GM20431 (cell line): ENCODE data around the gene POLR2I.
"Not testable (repeated sequence)": the region's sequence is repeated elsewhere in the genome, so short reads cannot be mapped to it uniquely, and the experiment has no call there.

Source experiments
- in situ Hi-C: fragments of 300-500 bp; cut with MseI, MboI; formaldehyde crosslinking; loops from one replicate; pipeline ENCODE4 v1.15.0; 2020; ENCODE audit warnings: low sequenced_read_pairs; ENCODE audit not compliant: unreplicated experiment

Gene POLR2I

DNA sequence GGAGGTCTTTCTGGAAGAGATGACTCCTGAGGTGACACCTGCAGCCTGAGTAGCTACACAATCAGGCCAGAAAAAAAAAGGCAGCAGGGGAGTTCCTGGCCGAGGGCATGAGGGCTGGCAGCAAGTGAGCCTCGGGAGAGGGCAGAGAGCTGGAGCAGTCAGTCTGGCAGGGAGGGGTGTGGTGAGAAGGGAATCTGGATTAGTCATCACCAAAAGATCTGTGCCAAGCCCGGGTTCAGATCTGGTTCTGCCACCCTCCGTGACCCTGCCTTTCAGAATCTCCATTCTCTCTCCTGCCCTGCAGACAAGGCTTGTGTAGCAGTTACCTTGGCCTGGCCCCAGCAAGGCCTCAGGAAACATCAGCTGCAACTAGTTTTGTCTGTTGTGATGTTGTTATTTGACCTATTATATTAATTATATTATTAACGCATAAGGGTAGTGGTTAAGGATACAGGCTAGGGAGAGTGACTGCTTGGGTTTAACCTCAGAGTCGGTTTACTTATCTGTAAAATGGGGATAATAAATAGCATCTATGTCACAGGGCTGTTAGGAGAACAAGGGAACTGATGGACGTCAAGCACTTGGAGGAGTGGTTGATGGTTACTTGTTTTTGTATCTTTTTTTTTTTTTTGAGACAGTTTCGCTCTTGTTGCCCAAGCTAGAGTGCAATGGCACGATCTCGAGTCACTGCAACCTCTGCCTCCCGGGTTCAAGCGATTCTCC, 22.4 kb upstream of the POLR2I start:
- in situ Hi-C loops = no loop called here

GRCh38 chr19:36134867-36135266, 20.2 kb upstream of the POLR2I start:
- in situ Hi-C loops = not testable (repeated sequence)

GRCh38 chr19:36131221-36131620, 16.5 kb upstream of the POLR2I start:
- in situ Hi-C loops = not testable (repeated sequence)

GRCh38 chr19:36128392-36128736, 13.7 kb upstream of the POLR2I start:
- in situ Hi-C loops = loop anchor here (10.0 kb wide), 1 partner anchor 46 kb away; no protein-coding TSS in a partner anchor

- in situ Hi-C loops = loop anchor here (10.0 kb wide), 1 partner anchor 49 kb away; no protein-coding TSS in a partner anchor
Observed at GRCh38 chr19:36125557-36125956, 10.9 kb upstream of the POLR2I start.

DNA sequence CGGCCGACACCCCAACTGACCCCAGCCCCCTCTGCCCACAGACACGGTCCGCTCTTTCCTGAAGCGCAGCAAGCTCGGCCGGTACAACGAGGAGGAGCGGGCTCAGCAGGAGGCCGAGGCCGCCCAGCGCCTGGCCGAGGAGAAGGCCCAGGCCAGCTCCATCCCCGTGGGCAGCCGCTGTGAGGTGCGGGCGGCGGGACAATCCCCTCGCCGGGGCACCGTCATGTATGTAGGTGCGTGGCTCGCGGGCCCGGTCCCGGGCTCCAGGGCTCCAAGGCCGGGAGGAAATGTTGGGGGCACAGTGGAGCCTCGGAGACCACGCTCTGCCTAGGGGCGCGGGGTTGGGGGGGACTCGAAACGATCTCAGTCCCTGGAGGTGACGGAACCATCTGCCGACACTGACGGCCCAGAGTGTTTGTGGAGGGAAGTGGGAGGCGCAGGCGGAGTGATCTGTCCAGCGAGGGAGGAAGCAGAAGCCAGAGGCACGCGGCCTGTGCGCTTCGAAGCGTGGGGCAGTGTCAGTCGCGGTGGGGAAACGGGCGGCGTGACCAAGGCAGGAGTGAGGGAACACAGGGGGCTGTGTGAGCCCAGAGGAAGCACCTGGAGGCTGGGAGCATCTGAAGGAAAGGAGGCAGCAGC, 6.9 kb upstream of the POLR2I start:
- in situ Hi-C loops = loop anchor here (10.0 kb wide), 1 partner anchor 53 kb away; no protein-coding TSS in a partner anchor

- in situ Hi-C loops = loop anchor here (10.0 kb wide), 1 partner anchor 54 kb away; no protein-coding TSS in a partner anchor
Observed at GRCh38 chr19:36120984-36121358, 6.3 kb upstream of the POLR2I start.

DNA sequence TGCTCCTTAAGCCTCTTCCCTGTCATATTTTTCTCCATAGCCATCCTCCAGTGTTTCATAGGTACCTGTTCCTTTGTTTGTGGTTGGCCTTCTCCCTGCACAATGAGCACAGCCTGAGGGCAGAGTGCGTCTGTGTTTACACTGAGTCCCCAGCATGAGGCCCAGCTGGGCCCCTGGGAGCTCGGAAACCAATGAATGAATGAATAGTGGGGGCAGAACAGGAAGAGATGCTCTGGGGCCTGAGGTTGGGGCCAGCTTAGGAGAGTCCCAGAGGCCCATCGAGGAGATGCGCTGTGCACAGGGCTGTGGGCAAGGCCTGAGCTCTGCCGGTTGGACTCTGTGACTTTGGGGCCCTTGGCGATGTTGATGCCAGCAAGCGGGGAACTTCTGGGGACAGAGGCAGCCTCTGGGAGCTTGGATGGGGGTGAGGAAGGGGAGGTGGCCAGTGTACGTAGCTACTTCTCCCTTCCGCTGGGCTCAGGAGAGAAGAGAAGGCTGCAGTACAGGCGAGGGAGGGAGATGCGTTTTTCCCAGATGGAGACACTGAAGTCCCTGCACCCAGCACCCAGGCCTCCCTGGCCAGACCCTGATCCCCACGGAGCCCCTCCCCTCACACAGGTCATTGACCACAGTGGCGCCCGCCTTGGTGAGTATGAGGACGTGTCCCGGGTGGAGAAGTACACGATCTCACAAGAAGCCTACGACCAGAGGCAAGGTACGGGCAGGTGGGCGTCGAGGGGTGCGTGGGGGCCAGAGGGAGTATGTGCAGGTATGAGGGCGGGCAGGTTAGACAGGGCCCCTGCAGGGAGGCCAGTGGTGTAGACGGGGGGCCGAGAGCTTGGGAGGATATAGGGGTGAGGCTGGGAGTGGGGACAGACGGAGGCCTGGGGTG, 5.7 kb upstream of the POLR2I start:
- in situ Hi-C loops = loop anchor here (10.0 kb wide), 1 partner anchor 54 kb away; no protein-coding TSS in a partner anchor

GRCh38 chr19:36116344-36116637, 1.6 kb upstream of the POLR2I start:
- in situ Hi-C loops = no loop called here

GRCh38 chr19:36115453-36116343, 1.0 kb upstream of the POLR2I start, which contains the start of gene TBCB:
Gene TBCB, plus strand, starts transcription at chr19:36115468. Its CDS starts 93 bp downstream, at chr19:36115561.
- in situ Hi-C loops = no loop called here

DNA sequence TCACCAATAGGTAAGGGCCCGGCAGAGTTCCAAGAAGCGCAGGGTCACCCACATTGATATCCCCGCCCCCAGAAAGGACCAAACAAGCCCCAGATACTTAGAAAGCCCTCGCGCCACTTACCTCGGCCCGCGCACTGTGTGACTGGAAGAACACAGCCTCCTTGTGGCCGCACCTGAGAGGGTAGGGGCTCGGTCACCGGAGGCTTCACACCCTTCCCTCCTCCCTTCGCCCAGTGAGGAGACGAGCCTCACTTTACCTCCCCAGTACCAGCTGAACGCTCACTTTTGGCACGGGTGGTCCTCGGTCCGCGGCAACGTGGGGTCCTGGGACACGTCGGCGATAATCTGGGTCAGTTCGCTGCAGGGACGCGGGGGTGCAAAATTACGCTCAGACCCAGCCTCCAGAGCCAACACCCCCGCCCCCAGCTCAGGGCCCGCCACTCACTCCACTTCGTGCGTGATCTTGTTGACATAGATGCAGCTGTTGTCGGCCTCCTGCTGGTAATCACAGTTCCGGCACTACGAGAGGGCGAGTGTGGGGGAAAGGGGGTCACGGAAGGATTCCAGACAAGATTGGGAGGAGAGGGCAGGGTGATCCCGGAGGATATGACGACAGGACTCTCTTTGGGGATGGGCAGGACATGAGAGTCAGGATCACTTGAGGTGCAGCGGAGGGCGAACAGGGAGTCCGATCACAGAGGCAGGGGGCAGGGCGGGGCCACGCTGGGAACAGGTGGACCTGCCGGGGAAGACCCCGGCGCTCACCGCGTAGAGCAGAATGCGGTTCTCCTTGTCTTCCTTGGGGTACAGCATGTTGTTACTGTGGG, 568 bp downstream of the POLR2I start:
- in situ Hi-C loops = no loop called here

DNA sequence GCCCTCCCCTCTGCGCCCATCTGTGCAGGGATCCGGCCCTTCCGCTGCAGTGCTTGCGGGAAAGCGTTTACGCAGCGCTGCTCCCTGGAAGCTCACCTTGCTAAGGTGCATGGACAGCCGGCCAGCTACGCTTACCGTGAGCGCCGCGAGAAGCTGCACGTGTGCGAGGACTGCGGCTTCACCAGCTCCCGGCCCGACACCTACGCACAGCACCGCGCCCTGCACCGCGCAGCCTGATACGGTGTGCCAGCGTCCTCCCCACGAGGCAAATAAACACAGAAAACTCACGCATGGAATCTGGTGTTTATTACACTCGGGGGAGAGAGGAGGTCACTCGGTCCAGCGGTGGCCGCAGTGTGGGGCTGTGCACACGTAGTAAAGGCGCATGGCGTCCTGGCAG, 1.2 kb downstream of the POLR2I start:
- in situ Hi-C loops = no loop called here

DNA sequence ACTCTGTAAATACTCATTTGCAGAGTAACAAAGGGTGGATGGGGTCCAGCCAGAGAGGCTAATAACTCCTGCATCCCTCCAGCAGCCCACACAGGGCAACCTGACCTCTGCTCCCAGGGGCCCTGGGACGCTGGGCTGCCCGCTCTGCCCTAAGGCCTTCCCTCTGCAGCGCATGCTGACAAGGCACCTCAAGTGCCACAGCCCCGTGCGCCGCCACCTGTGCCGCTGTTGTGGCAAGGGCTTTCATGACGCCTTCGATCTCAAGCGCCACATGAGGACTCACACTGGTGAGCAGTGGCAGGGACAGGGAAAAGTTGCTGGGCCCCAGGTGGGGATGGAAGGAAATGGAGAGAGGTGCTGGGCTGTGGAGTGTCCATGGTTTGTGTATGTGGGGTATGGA, 2.0 kb downstream of the POLR2I start:
- in situ Hi-C loops = no loop called here

DNA sequence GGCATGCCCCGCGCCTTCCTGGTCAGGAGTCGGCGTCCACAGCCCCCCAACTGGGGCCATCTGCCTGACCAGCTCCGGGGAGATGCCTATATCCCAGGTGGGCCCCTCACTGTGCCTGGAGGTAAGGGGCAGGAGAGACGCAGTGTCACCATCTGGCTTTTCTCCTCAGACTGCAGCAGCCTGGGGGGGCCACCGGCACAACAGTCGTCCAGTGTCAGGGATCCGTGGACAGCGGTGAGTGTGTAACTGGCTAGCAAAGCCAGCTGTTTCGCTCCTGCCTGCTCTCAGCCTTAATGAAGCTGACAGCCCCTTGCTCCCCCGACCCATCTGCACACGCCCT, 3.5 kb downstream of the POLR2I start:
- in situ Hi-C loops = no loop called here

GRCh38 chr19:36110487-36111199, 4.0 kb downstream of the POLR2I start, which contains the start of gene OVOL3:
Gene OVOL3, plus strand, starts transcription at chr19:36111143. Its CDS starts 60 bp downstream, at chr19:36111203.
- in situ Hi-C loops = no loop called here

DNA sequence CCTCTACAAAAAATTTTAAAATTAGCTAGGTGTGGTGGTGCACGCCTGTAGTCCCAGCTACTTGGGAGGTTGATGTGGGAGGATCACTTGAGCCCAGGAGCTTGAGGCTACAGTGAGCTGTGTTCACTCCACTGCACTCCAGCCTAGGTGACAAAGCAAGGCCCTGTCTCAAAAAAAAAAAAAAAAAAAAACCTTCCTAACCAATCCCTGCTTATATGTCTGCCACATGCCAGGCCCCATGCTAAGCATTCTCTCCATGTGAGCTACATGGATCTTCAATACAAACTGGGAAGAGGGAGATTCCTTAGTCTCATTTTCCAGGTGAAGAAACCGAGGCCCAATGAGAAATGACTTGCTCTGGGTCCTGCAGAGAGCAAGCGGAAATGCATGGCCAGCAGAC, 6.0 kb downstream of the POLR2I start:
- in situ Hi-C loops = no loop called here

- in situ Hi-C loops = no loop called here
Observed at GRCh38 chr19:36106991-36107390, 7.7 kb downstream of the POLR2I start.

GRCh38 chr19:36106441-36106840, 8.2 kb downstream of the POLR2I start:
- in situ Hi-C loops = no loop called here
